PFSK-1 (cell line): ENCODE measurements around the gene CEP41.

Experiments used
- FOXP2 ChIP-seq: optimal IDR thresholded peaks from 2 replicates; pipeline ENCODE3; 2011; ENCODE audit warnings: borderline replicate concordance, control low read depth, inconsistent platforms; ENCODE audit not compliant: insufficient read depth; ENCODE audit errors: extremely low read length, extremely low read depth
- POLR2AphosphoS5 ChIP-seq: IDR thresholded peaks from 2 replicates; pipeline ENCODE4 v1.6.1; 2012; ENCODE audit warnings: low read depth, mild to moderate bottlenecking, control low read depth, low read length, moderate library complexity
- REST ChIP-seq, 2 experiments: IDR thresholded peaks; 2 replicates each; pipeline versions ENCODE4 v1.6.1 to v1.8.0; 2011 to 2012; ENCODE audit warnings: low read depth in 2 of 2, low read length in 2 of 2, control low read depth in 1 of 2, inconsistent platforms in 1 of 2, mild to moderate bottlenecking in 1 of 2, moderate library complexity in 1 of 2; ENCODE audit not compliant: insufficient read depth in 1 of 2
- SIN3A ChIP-seq: IDR thresholded peaks from 2 replicates; pipeline ENCODE4 v1.6.1; 2012; ENCODE audit warnings: mild to moderate bottlenecking, low read length, moderate library complexity, borderline replicate concordance; ENCODE audit not compliant: insufficient read depth
- TAF1 ChIP-seq: IDR thresholded peaks from 2 replicates; pipeline ENCODE4 v1.6.1; 2012; ENCODE audit warnings: low read length, control low read depth, borderline replicate concordance; ENCODE audit not compliant: insufficient read depth

The CEP41 gene

GRCh38 chr7:130458257-130458656 lies 17.4 kb upstream of the CEP41 start:
- no peak for TF ChIP-seq SIN3A
- no peak for TF ChIP-seq REST (IDR thresholded peaks at IDR 0.05; ENCODE audit: insufficient read depth in 1 of 2, low read depth in 2 of 2, low read length in 2 of 2)
- TF ChIP-seq TAF1, result no peak
- TF ChIP-seq FOXP2, result no peak
- no peak for TF ChIP-seq POLR2AphosphoS5

GRCh38 chr7:130454959-130455358 lies 14.1 kb upstream of the CEP41 start:
- TF ChIP-seq POLR2AphosphoS5 (no peak), REST (IDR thresholded peaks at IDR 0.05; ENCODE audit: insufficient read depth in 1 of 2, low read depth in 2 of 2, low read length in 2 of 2) (no peak), SIN3A (no peak), FOXP2 (no peak)

GRCh38 chr7:130452951-130453350 lies 12.1 kb upstream of the CEP41 start:
- TF ChIP-seq SIN3A (no peak), TAF1 (no peak), FOXP2 (no peak), REST (IDR thresholded peaks at IDR 0.05; ENCODE audit: insufficient read depth in 1 of 2, low read depth in 2 of 2, low read length in 2 of 2) (no peak), POLR2AphosphoS5 (no peak)

GRCh38 chr7:130446259-130446658 lies 5.4 kb upstream of the CEP41 start:
- TF ChIP-seq POLR2AphosphoS5 (no peak), SIN3A (no peak), TAF1 (no peak), REST (IDR thresholded peaks at IDR 0.05; ENCODE audit: insufficient read depth in 1 of 2, low read depth in 2 of 2, low read length in 2 of 2) (no peak), FOXP2 (no peak)

GRCh38 chr7:130444751-130445407 lies 4.1 kb upstream of the CEP41 start:
- no peak for TF ChIP-seq SIN3A
- no peak for TF ChIP-seq FOXP2
- no peak for TF ChIP-seq POLR2AphosphoS5
- TF ChIP-seq REST (IDR thresholded peaks at IDR 0.05; ENCODE audit: insufficient read depth in 1 of 2, low read depth in 2 of 2, low read length in 2 of 2), result no peak
- no peak for TF ChIP-seq TAF1
